ENCODE data around the gene HAUS6. TPM values are rescaled to one million over a fixed set of nuclear protein-coding genes. Genes with fewer than 3 reads are reported as not detected.

HAUS6 gene
- total and polyA plus RNA-seq, 2 of the 8 experiments (the other 6 are each of a cell fraction or from before 2014, with no cell fraction given), result 11.7 to 52.4 TPM

DNA sequence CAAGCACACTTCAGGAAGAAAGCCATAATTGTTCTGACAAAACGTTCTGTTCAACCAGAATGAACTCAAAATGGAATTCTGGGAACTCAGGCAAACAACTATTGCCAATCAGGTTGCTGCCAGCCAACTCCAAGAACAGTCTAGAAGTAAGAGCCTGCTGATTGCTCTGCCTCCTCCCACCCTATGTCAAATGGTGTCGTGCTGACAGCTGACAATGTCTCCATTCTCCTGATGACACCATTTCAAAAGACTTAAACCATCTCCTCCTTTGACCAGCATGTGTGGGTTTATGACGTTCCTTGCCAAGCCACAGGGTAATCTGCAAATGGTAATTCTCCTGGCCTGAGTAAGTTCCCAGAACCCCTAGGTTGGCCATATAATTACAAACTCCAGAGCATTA, 46.5 kb upstream of the HAUS6 start:
- Histone ChIP-seq H3K14ac (ENCODE audit: insufficient read length) (no peak overlapping the region), H3K27me3 (replicated peaks in 1 of 4; ENCODE audit: control insufficient read depth in 3 of 4, extremely low read depth in 1 of 4, insufficient read depth in 3 of 4, low read length in 3 of 4) (no peaks in the 10 kb centered on the region), H3K4me1 (replicated peaks in 1 of 4; ENCODE audit: control insufficient read depth in 3 of 4, insufficient read depth in 4 of 4, low read length in 3 of 4) (no peaks in the 10 kb centered on the region), H2BK120ac (replicated peaks; ENCODE audit: low read depth, low read length) (no peak overlapping the region), H3K4ac (replicated peaks; ENCODE audit: insufficient read length, low read depth, low read length) (no peak overlapping the region), H3K27ac (ENCODE audit: low read depth, low read length) (no peak overlapping the region), H3K56ac (replicated peaks; ENCODE audit: insufficient read length, low read depth, low read length) (no peak overlapping the region), H2BK15ac (ENCODE audit: low read length) (no peak overlapping the region), H4K20me1 (replicated peaks in 1 of 2; ENCODE audit: control insufficient read depth in 1 of 2, insufficient read depth in 2 of 2, low read length in 2 of 2) (no peaks in the 10 kb centered on the region), H3K18ac (ENCODE audit: extremely low read depth, low read length) (no peak overlapping the region), H2AK5ac (ENCODE audit: low read depth, low read length) (no peak overlapping the region), H4K5ac (ENCODE audit: insufficient read length, low read depth, low read length) (no peak overlapping the region), H3K23me2 (ENCODE audit: low read depth, low read length) (no peaks in the 10 kb centered on the region), H3K79me1 (ENCODE audit: low read depth, low read length) (no peaks in the 10 kb centered on the region), H4K91ac (replicated peaks; ENCODE audit: insufficient read length, low read length) (no peak overlapping the region), H3K4me3 (ENCODE audit: extremely low read depth in 1 of 4, insufficient read depth in 2 of 4, low read depth in 3 of 4, low read length in 4 of 4) (no peak overlapping the region), H3K23ac (ENCODE audit: insufficient read length) (no peak overlapping the region), H3K79me2 (ENCODE audit: control insufficient read depth in 1 of 2, insufficient read depth in 2 of 2, low read length in 2 of 2) (no peaks in the 10 kb centered on the region), H2BK20ac (ENCODE audit: low read length) (no peak overlapping the region), H2BK5ac (ENCODE audit: low read depth, low read length) (no peak overlapping the region), H2BK12ac (ENCODE audit: low read depth, low read length) (no peak overlapping the region), H2AFZ (ENCODE audit: low read length) (no peak overlapping the region), H4K8ac (ENCODE audit: extremely low read depth, insufficient read depth, low read length) (no peak overlapping the region), H3K9me3 (ENCODE audit: insufficient read depth in 2 of 2, low read depth in 1 of 2, low read length in 1 of 2) (no peaks in the 10 kb centered on the region), H3K36me3 (ENCODE audit: control insufficient read depth in 2 of 4, insufficient read depth in 4 of 4, low read length in 3 of 4) (no peaks in the 10 kb centered on the region), H3K9ac (replicated peaks in 1 of 4; ENCODE audit: extremely low read depth in 1 of 4, low read depth in 3 of 4, low read length in 3 of 4) (no peak overlapping the region; a peak in 1 of 7 replicates), H3K4me2 (ENCODE audit: insufficient read depth in 1 of 2, low read depth in 2 of 2, low read length in 2 of 2) (no peak overlapping the region)
- POLR2A ChIA-PET (ENCODE audit: partially characterized antibody), result no interaction called here
- no peak for DNase-seq (ENCODE audit: low read depth in 1 of 2, low spot score in 2 of 2)
- 66% methylated on average over 3 of the region's 3 CpGs; no CpG with 5 or more reads in 1 of the 2 experiments for WGBS, 2 experiments (ENCODE audit: extremely low coverage in 1 of 2, insufficient coverage in 1 of 2, insufficient read length in 1 of 2, insufficient replicate concordance in 2 of 2, low coverage in 1 of 2, low lambda C conversion rate in 2 of 2, missing lambda C conversion rate in 1 of 2)
- FAIRE-seq, result no peak
- CTCF ChIA-PET (ENCODE audit: partially characterized antibody), result interaction anchor here (0.9 to 1.3 kb wide), 2 partner anchors 11 to 53 kb away, joined by 3 read pairs; no protein-coding TSS in a partner anchor
- TF ChIP-seq, protein P1, sequence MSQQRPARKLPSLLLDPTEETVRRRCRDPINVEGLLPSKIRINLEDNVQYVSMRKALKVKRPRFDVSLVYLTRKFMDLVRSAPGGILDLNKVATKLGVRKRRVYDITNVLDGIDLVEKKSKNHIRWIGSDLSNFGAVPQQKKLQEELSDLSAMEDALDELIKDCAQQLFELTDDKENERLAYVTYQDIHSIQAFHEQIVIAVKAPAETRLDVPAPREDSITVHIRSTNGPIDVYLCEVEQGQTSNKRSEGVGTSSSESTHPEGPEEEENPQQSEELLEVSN (IDR thresholded peaks at IDR 0.05), result no peak
- TF ChIP-seq POLR2AphosphoS5 (IDR thresholded peaks at IDR 0.05; ENCODE audit: low read depth, low read length), result no peak
